Embryonic facial prominence (tissue), 1 donor: ENCODE measurements around the gene ZMPSTE24.

Source experiments
- DNase-seq: peaks from one replicate; pipeline ENCODE4 v3.0.0-alpha.2; 2016; ENCODE audit errors: extremely low spot score

The ZMPSTE24 gene

GRCh38 chr1:40264354-40264781, 6.3 kb downstream of the ZMPSTE24 start:
- no peak for DNase-seq

DNA sequence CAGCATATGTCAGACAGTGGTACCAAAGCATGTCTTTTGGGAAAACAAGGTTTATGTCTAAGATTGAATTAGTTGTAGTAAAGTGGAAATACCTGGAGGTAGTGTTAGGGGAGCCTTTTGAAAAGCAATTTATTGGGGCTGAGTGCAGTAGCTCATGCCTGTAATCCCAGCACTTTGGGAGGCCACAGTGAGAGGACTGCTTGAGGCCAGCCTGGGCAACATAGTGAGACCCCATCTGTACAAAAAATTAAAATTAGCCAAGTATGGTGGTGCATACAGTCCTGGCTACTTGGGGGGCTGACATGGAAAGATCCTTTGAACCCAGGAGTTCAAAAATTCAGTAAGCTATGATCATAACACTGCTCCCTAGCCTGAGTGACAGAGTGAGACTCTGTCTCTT, 7.3 kb downstream of the ZMPSTE24 start:
- no peak for DNase-seq

- DNase-seq, result no peak
These were observed 7.9 kb downstream of the ZMPSTE24 start for GRCh38 chr1:40265919-40266318.

DNA sequence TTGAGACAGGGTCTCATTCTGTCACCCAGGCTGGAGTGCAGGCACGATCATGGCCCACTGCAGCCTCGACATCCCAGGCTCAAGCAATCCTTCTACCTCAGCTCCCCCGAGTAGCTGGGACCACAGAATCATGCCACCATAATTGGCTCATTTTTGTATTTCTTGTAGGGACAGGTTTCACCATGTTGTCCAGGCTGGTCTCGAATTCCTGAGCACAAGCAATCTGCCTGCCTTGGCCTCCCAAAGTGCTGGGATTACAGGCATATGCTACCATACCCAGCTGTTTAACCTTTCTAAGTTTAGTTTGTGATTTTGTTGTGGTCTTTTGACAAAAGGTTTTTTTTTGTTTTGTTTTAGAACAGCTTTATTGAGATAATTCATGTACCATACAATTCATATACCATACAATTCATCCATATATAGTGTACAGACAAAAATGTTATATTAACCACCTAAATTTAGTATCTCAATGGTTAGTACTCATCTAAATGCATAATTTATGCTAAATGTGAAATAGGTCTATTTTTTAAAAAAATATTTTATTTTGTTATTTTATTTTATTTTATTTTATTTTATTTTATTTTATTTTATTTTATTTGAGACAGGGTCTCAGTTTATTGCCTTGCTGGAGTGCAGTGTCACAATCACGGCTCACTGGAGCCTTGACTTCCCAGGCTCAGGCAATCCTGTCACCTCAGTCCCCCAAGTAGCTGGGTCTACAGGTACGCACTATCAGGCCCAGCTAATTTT, 8.9 kb downstream of the ZMPSTE24 start:
- no peak for DNase-seq

DNA sequence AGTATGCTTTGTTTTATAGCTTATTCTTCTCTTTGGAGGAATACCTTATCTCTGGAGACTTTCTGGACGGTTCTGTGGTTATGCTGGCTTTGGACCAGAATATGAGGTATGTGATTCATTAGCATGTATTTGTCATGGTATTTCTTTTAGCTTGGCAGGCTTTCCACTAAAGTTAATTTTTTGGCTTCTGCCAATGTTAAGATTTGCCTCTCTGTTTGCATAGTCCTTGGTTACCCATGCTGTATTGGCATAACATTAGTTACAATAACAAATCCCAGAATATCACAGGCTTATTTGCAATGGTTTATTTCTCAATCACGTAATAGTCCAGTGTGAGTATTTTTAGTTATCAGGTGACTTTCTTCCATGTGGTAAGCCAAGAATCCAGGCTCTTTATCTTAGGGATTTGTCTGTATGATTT, 9.7 kb downstream of the ZMPSTE24 start:
- peak; percentile 44 for DNase-seq

- no peak for DNase-seq
These were observed 10.2 kb downstream of the ZMPSTE24 start for GRCh38 chr1:40268211-40268610.

GRCh38 chr1:40270152-40270834, 12.3 kb downstream of the ZMPSTE24 start:
- DNase-seq, result no peak

GRCh38 chr1:40272653-40273213, 14.7 kb downstream of the ZMPSTE24 start:
- DNase-seq, result no peak

GRCh38 chr1:40273547-40274166, 15.6 kb downstream of the ZMPSTE24 start:
- no peak for DNase-seq

GRCh38 chr1:40274331-40274730, 16.3 kb downstream of the ZMPSTE24 start:
- no peak for DNase-seq

DNA sequence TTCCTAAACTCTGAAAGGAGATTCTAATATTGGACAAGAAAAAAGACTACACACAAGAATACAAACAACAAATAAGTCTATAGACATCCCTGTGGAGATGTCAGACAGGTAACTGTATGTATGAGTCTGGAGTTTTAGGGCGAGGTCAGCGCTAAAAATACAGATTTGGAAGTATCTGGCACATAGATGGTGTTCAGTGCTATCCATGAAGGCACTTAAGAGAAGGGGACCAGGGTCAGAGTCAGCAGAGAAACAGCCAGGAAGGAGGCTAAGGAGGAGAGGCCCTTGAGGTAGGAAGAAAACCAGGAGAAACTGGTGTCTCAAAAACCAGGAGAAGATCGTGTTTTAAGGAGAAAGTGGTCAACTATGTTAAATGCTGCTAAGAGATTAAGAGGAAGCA, 18.1 kb downstream of the ZMPSTE24 start:
- no peak for DNase-seq

DNA sequence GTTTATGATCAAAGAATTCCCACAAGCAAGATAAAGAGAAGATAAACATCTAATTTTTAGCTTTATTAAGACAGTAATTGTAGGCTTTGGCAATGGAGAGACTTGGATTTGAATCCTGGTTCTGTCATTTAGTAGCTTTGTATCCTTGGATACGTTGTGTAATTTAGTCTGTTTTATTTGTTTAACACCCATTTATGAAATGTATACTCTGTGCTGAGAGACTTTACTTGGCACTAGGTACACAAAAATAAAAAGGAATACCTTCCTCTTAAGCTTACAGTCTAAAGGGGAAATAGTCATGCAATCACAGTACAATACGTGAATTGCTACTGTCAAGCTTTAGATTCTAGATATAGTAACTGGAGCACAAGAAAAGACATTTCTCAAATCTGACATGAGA, 23.8 kb downstream of the ZMPSTE24 start:
- DNase-seq, result no peak

DNA sequence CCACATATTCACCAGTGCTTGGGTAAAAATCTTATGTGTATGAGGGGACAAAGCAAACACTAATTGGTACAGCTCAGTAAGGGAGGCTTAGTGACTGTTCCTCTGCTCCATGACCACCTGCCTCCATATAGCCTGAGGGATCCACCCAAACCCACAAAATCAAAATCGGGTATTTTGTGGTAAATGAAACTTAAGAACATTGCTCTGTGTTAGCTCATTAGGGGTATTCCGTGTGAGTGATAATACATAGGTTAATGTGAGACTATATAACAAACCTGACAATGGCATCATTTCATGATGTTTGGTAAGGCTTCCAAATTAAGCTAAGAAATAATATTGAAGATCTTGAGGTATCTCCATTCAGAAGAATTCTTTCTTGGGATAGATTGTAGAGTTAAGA, 33.3 kb downstream of the ZMPSTE24 start:
- DNase-seq, result no peak

- no peak for DNase-seq
These were observed 41.6 kb downstream of the ZMPSTE24 start for GRCh38 chr1:40299366-40300248.

GRCh38 chr1:40300249-40300567, 42.2 kb downstream of the ZMPSTE24 start:
- DNase-seq, result no peak

DNA sequence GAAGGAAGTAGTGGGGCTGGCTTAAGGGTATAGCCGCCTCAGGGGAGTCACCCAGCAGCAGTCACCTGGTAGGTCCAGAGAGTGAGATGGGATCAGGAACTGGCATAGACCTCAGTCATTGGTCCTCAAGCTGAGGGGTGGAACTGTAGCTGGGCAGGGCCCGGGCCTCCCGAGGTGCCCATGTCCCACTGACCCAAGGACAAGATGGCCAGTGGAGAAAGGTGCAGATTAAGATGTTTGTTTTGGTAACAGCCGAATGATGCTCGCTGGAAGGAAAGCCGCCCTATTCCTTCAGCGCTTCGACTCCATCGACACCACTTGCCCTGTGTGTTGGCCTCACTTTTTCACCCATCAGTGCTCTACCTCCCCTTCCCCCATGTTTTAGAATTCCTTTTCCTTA, 42.6 kb downstream of the ZMPSTE24 start:
- no peak for DNase-seq

GRCh38 chr1:40301066-40301465, 43.0 kb downstream of the ZMPSTE24 start:
- DNase-seq, result no peak

GRCh38 chr1:40301541-40302299, 43.7 kb downstream of the ZMPSTE24 start:
- no peak for DNase-seq

GRCh38 chr1:40302475-40302874, 44.4 kb downstream of the ZMPSTE24 start:
- DNase-seq, result no peak

DNA sequence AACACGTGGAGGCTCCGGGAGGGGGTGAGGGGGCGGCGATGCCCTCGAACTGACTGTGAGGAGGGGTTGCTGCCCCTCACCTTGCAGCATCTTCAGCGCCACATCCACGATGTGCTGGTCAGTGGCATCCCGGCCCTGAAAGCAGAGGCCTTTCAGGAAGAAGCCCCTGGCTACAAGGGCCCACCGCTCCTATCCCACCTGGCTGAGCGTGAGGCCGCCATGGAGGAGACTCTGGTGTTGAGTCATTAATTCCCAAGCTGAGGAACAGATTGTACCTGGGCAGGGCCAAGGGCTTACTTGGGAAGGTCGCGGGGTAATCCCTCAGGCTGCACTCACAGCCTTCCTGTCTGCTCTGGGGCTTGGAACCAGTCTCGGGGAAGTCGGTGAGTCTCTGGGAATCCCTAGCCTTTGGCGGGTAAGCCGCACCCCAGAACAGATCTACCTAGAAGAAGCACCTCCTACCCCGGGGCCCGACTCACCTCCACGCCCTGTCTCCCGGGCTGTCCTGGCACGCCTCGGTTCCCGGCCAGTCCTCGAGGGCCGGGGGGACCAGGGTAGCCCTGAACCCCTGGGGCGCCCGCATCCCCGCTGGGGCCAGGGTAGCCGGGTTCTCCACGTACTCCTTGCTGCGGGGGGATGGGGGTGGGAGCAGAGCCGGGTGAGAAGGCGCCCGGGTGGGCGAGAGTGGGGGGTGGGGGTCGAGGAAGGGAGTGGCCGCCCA, 45.2 kb downstream of the ZMPSTE24 start:
- DNase-seq, result no peak
